HepG2 (cell line): ENCODE results near the gene GPC4. TPM values are rescaled to one million over a fixed set of nuclear protein-coding genes. Genes with fewer than 3 reads are reported as not detected.

Experiments used
- ATAC-seq: fragments of 200-7000 bp; cut with Tn5 transposase; 3 replicates; pipeline ENCODE4 v1.9.1; 2020; ENCODE audit warnings: mild to moderate bottlenecking, moderate library complexity
- BruUV-seq: library from RNA; stranded (reverse); fragments of 400-500 nt; replicated peaks from 2 replicates; lab custom pipeline; 2021; lab: Mats Ljungman, UMichigan
- CTCF ChIA-PET: fragments of 300-600 bp; formaldehyde crosslinking; extraction: SDS; loops from one replicate; lab custom pipeline; 2021; ENCODE audit warnings: low total read pairs, inconsistent platforms, low intra/inter-chr PET ratio; lab: Yijun Ruan, JAX
- POLR2A ChIA-PET: fragments of 350-600 bp; sonication (Branson Sonifier 250); formaldehyde crosslinking; loops from one replicate; lab custom pipeline; 2020; ENCODE audit warnings: antibody characterized with exemption, inconsistent platforms; lab: Yijun Ruan, JAX
- DNase-seq: peaks from one replicate; pipeline ENCODE4 v3.0.0-alpha.2; 2015; ENCODE audit warnings: low spot score
- FAIRE-seq: peaks from 3 replicates; lab custom pipeline; 2011; peaks lifted over from hg19 to GRCh38; lab: Jason Lieb, UNC
- H2AFZ ChIP-seq: one replicate; pipeline ENCODE4 v1.6.1; 2011; ENCODE audit warnings: low read length, inconsistent platforms
- H3K27ac ChIP-seq: fragments of 300-600 bp; 3 replicates; pipeline ENCODE4 v1.8.0; 2011; ENCODE audit warnings: mixed run types, mild to moderate bottlenecking, mixed read lengths, low read length, inconsistent platforms; ENCODE audit not compliant: insufficient read depth; ENCODE audit errors: extremely low read length
- H3K27me3 ChIP-seq, 2 experiments: fragments of 200-600 bp in 1 of 2; 2 replicates in 1 of 2; 3 replicates in 1 of 2; pipeline versions ENCODE4 v1.6.0 to v1.8.0; 2011; ENCODE audit warnings: low read length in 2 of 2, mild to moderate bottlenecking in 2 of 2, moderate library complexity in 2 of 2, inconsistent platforms in 1 of 2; ENCODE audit not compliant: insufficient read depth in 2 of 2, control insufficient read depth in 1 of 2
- H3K36me3 ChIP-seq, 2 experiments: fragments of 200-600 bp in 1 of 2; replicated peaks in 1 of 2; 2 replicates in 1 of 2; 3 replicates in 1 of 2; pipeline versions ENCODE4 v1.5.1 to v1.8.0; 2011; ENCODE audit warnings: low read length in 2 of 2, inconsistent platforms in 1 of 2; ENCODE audit not compliant: insufficient read depth in 2 of 2, control insufficient read depth in 1 of 2
- H3K4me1 ChIP-seq: 2 replicates; pipeline ENCODE4 v1.5.1; 2012; ENCODE audit warnings: low read length, inconsistent platforms; ENCODE audit not compliant: insufficient read depth
- H3K4me2 ChIP-seq: 2 replicates; pipeline ENCODE4 v1.6.0; 2011; ENCODE audit warnings: low read depth, low read length, inconsistent platforms
- H3K4me3 ChIP-seq, 3 experiments: fragments of 200-600 bp in 1 of 3; sonication (generic), shearing (Covaris generic) in 1 of 3; replicated peaks in 1 of 3; 2 replicates each; pipeline ENCODE4 v1.5.1; 2011 to 2016; ENCODE audit warnings: low read length in 3 of 3, inconsistent platforms in 2 of 3, low read depth in 2 of 3, mild to moderate bottlenecking in 2 of 3, control low read depth in 1 of 3, mixed read lengths in 1 of 3; ENCODE audit not compliant: insufficient read depth in 1 of 3
- H3K79me2 ChIP-seq: one replicate; pipeline ENCODE4 v1.6.1; 2011; ENCODE audit warnings: low read length, inconsistent platforms; ENCODE audit not compliant: insufficient read depth
- H3K9ac ChIP-seq: 2 replicates; pipeline ENCODE4 v1.6.0; 2011; ENCODE audit warnings: mild to moderate bottlenecking, low read depth, low read length, inconsistent platforms; ENCODE audit not compliant: insufficient read depth
- H3K9me3 ChIP-seq: 2 replicates; pipeline ENCODE4 v1.5.1; 2012; ENCODE audit warnings: mild to moderate bottlenecking, low read length
- H4K20me1 ChIP-seq: 2 replicates; pipeline ENCODE4 v1.6.0; 2011; ENCODE audit warnings: inconsistent platforms, mild to moderate bottlenecking, low read length, moderate library complexity; ENCODE audit not compliant: insufficient read depth
- EZH2 ChIP-seq: conservative IDR thresholded peaks from 2 replicates; pipeline ENCODE4 v1.6.1; 2012; ENCODE audit warnings: mild to moderate bottlenecking, low read depth, low read length, moderate library complexity
- KLF16 ChIP-seq, 2 experiments: sonication (generic) in 1 of 2; formaldehyde crosslinking in 1 of 2; IDR thresholded peaks; 2 replicates each; pipeline versions ENCODE4 v1.6.1 to v1.8.0; 2016 to 2023; ENCODE audit warnings: missing genetic modification reagents in 2 of 2, missing compliant biosample characterization in 1 of 2
- MATR3 ChIP-seq: sonication (generic); formaldehyde crosslinking; IDR thresholded peaks from 2 replicates; pipeline ENCODE4 v1.4.0; 2020; ENCODE audit warnings: missing genetic modification reagents
- ZNF251 ChIP-seq: sonication (generic); formaldehyde crosslinking; IDR thresholded peaks from 2 replicates; pipeline ENCODE4 v1.9.0; 2021; ENCODE audit warnings: mild to moderate bottlenecking, missing genetic modification reagents
- ZNF562 ChIP-seq: sonication (generic); formaldehyde crosslinking; IDR thresholded peaks from 2 replicates; pipeline ENCODE4 v1.8.0; 2022; ENCODE audit warnings: missing genetic modification reagents, borderline replicate concordance
- ZNF567 ChIP-seq: sonication (generic); formaldehyde crosslinking; IDR thresholded peaks from 2 replicates; pipeline ENCODE4 v1.8.1; 2023; ENCODE audit warnings: mild to moderate bottlenecking, missing genetic modification reagents, borderline replicate concordance
- ZNF800 ChIP-seq: sonication (generic); formaldehyde crosslinking; IDR thresholded peaks from 2 replicates; pipeline ENCODE4 v1.4.0; 2020; ENCODE audit warnings: missing genetic modification reagents
- WGBS: methylation state at CpG from one replicate; pipeline ENCODE4 v1.1.6; 2017; ENCODE audit warnings: low lambda C conversion rate; 5-methylcytosine and 5-hydroxymethylcytosine counted together
- in situ Hi-C: cut with HindIII; loops from 2 replicates; pipeline ENCODE4 v1.10.0; 2017; ENCODE audit warnings: low pct_unique_long_range_greater_than_20kb; ENCODE audit not compliant: extremely low pct_ligation_motif_present
- intact Hi-C: fragments of 100-400 bp; cut with micrococcal nuclease; formaldehyde crosslinking; loops from one replicate; pipeline ENCODE4 v1.10.0; 2022; ENCODE audit not compliant: unreplicated experiment
- polyA plus RNA-seq, 8 experiments: library from polyadenylated mRNA; depleted of rRNA in 3 of 8; stranded (reverse) in 7 of 8; unstranded in 1 of 8; fragments of >200 nt; fragmentation: Illumina TruSeq in 4 of 8; extraction: Trizol in 4 of 8; gene quantifications; 2 replicates each; pipeline versions ENCODE4 v1.2.1 to v1.2.3, GENCODE V29; 2011 to 2016; ENCODE audit warnings: low read depth in 4 of 8, missing spikeins in 1 of 8, mixed read lengths in 1 of 8; ENCODE audit not compliant: insufficient read depth in 1 of 8
- total RNA-seq, 5 experiments: library from RNA; depleted of rRNA; stranded (reverse); fragments of >200 nt; fragmentation: Illumina TruSeq; extraction: Trizol; gene quantifications; 2 replicates each; pipeline ENCODE4 v1.2.3, GENCODE V29; 2016; ENCODE audit warnings: low read depth in 1 of 5

The GPC4 gene
- total and polyA plus RNA-seq, 2 of the 13 experiments (the other 11 are each of a cell fraction or from before 2014, with no cell fraction given), result 0.29 to 0.38 TPM

- POLR2A ChIA-PET, result no interaction called here
- DNase-seq, result no peak
- H3K9me3 ChIP-seq, result no peaks in the 10 kb centered on the region
- 16% methylated on average over 24 of the region's 93 CpGs for WGBS
- CTCF ChIA-PET, result no interaction called here
- no peak overlapping the region for H3K9ac ChIP-seq
- no peak for FAIRE-seq
- intact Hi-C loops (no loop called here), in situ Hi-C loops (no loop called here)
- H4K20me1 ChIP-seq, result no peaks in the 10 kb centered on the region
- H3K27me3 ChIP-seq, result peaks cover 2 to 16% of the 10 kb centered on the region in 2 experiments; a peak in 2 of 5 replicates
- no peaks in the 10 kb centered on the region for H3K36me3 ChIP-seq
- no TSS peak for BruUV-seq
- H2AFZ ChIP-seq, result no peak overlapping the region
- peak overlapping the region in 2 of 3 experiments; percentile 9 to 46; a peak in 2 of 6 replicates for H3K4me3 ChIP-seq
- no peaks in the 10 kb centered on the region for H3K4me1 ChIP-seq
- H3K4me2 ChIP-seq, result peak overlapping the region; percentile 12; the same call in 1 of the 2 replicates
- ATAC-seq, result peak; percentile 51
- no peak overlapping the region for H3K27ac ChIP-seq
- H3K79me2 ChIP-seq, result no peaks in the 10 kb centered on the region
- no peak for TF ChIP-seq MATR3 (CRISPR knock-in tag)
- TF ChIP-seq EZH2, result 0 out of 2 replicates have a peak, but pooled peaks have one; percentile 56
- TF ChIP-seq ZNF800 (CRISPR knock-in tag), result 0 out of 2 replicates have a peak, but pooled peaks have one; percentile 36
- TF ChIP-seq ZNF562 (CRISPR knock-in tag), result no peak
- no peak for TF ChIP-seq ZNF567 (CRISPR knock-in tag)
- no peak for TF ChIP-seq KLF16 (CRISPR knock-in tag; IDR thresholded peaks at IDR 0.05)
- no peak for TF ChIP-seq ZNF251 (CRISPR knock-in tag)
These were observed 648 bp downstream of the GPC4 start for GRCh38 chrX:133414406-133415275.
